ENCODE data around the gene FGF11. TPM values are rescaled to one million over a fixed set of nuclear protein-coding genes. Genes with fewer than 3 reads are reported as not detected.

Gene FGF11
- total and polyA plus RNA-seq, 2 experiments from 2014 or later, result 0.36 TPM; not detected in 1

DNA sequence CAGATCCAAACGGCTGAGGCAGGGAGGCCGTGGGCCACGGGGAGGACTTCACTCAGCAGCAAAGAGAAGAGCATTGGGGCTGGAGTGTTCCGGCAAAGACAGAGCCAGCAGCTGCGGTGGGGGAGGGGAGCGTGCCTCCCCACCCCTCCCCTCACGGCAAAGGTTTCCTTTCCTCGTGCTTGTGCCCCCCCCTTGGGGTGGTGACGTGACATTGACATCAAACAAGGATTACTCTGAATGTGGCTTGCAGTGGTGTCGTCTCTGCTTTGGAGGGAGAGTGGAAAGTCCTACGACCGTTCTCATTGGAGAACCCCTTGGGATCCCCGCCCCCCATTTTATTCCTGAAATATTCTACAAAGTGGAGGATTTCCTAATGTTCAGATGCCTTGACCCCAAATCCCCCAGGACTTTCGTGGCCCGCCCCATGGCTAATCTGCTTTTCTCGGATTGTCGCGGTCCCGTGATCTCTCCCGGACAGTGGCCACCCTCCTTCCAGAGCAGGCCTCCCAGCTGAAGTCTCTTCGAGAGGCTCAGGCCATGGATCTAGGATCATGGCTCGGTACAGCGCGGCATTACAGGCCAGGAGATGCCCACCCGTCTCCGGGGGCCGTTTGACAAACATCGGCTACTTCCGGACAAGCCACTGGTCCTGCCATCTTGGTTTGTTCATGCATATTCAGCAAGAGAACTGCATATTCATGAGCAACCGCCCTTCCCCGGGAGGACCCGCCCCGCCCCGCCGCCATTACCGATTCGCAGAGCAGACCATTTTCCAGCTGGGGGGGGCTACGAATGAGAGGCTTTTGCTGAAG, 44.1 kb downstream of the FGF11 start:
- Histone ChIP-seq H3K9me2 (ENCODE audit: insufficient read depth) (no peaks in the 10 kb centered on the region), H3K4me1 (ENCODE audit: insufficient read depth) (peaks cover 19% of the 10 kb centered on the region), H3K27ac (peak overlapping the region; percentile 100), H3K36me3 (ENCODE audit: low read depth) (no peaks in the 10 kb centered on the region), H4K20me1 (ENCODE audit: insufficient read depth) (peaks cover 4% of the 10 kb centered on the region; the same call in 1 of the 2 replicates), H3K9ac (peak overlapping the region; percentile 99), H3F3A (ENCODE audit: insufficient read depth) (peaks cover 16% of the 10 kb centered on the region), H3K4me3 (peak overlapping the region; percentile 95), H3K27me3 (replicated peaks; ENCODE audit: insufficient read depth) (no peaks in the 10 kb centered on the region), H3K79me2 (ENCODE audit: insufficient read depth) (peaks cover 80% of the 10 kb centered on the region), H3K4me2 (ENCODE audit: unreplicated experiment) (peak overlapping the region; percentile 93), H3K9me3 (ENCODE audit: low read depth) (no peaks in the 10 kb centered on the region), H2AFZ (peak overlapping the region; percentile 92)
- peak; percentile 93 for DNase-seq
- WGBS, 2 experiments (ENCODE audit: low coverage in 1 of 2, low lambda C conversion rate in 2 of 2, missing lambda C conversion rate in 2 of 2), result 1% methylated on average over 35 to 38 of the region's 38 CpGs
- in situ Hi-C loops (cut with MboI), result no loop called here
- TF ChIP-seq EZH2 (IDR thresholded peaks at IDR 0.05; ENCODE audit: insufficient read depth, poor library complexity, severe bottlenecking) (no peak), EZH2phosphoT487 (IDR thresholded peaks at IDR 0.05; ENCODE audit: insufficient read depth, low read depth) (no peak)

DNA sequence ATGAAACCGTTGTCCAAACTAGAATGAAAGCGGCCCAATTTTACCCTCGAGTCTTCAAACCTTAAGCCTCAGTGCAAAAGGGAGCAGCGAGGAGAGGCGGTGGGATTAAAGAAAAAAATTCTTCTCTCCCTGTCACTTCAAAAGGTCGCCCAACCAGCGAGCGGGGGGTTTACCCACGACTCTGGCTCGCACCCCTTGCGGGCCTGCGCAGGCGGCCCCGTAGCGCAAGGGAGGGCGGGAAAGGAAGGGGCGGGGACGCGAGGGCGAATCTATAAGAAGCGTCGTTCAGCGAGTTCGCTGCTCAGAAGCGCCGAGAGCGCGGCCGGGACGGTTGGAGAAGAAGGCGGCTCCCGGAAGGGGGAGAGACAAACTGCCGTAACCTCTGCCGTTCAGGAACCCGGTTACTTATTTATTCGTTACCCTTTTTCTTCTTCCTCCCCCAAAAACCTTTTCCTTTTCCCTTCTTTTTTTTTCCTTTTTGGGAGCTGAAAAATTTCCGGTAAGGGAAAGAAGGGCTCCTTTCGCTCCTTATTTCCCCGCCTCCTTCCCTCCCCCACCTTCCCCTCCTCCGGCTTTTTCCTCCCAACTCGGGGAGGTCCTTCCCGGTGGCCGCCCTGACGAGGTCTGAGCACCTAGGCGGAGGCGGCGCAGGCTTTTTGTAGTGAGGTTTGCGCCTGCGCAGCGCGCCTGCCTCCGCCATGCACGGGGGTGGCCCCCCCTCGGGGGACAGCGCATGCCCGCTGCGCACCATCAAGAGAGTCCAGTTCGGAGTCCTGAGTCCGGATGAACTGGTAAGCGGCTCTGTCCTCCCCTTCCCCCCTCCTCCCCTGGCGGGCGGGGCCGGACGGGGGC, 45.0 kb downstream of the FGF11 start, which contains the start of gene POLR2A:
Gene POLR2A (plus strand): TSS at position 300 of the 852 bp plus-strand sequence.
- H3K4me2 ChIP-seq (ENCODE audit: unreplicated experiment), result peak within 1 kb of the TSS; percentile 93
- peaks cover 12% of the 10 kb centered on the region; the same call in 1 of the 2 replicates for H4K20me1 ChIP-seq (ENCODE audit: insufficient read depth)
- TF ChIP-seq EZH2 (IDR thresholded peaks at IDR 0.05; ENCODE audit: insufficient read depth, poor library complexity, severe bottlenecking) (no peak), EZH2phosphoT487 (IDR thresholded peaks at IDR 0.05; ENCODE audit: insufficient read depth, low read depth) (no peak)
- H3K4me3 ChIP-seq, result peak within 1 kb of the TSS; percentile 95
- H3K79me2 ChIP-seq (ENCODE audit: insufficient read depth), result peaks cover 81% of the 10 kb centered on the region
- no peaks in the 10 kb centered on the region for H3K9me2 ChIP-seq (ENCODE audit: insufficient read depth)
- WGBS, 2 experiments (ENCODE audit: low coverage in 1 of 2, low lambda C conversion rate in 2 of 2, missing lambda C conversion rate in 2 of 2), result 1% methylated on average over 48 to 57 of the region's 64 CpGs
- in situ Hi-C loops (cut with MboI), result no loop called here
- H3K9me3 ChIP-seq (ENCODE audit: low read depth), result no peaks in the 10 kb centered on the region
- peak within 1 kb of the TSS; percentile 92 for H2AFZ ChIP-seq
- peak within 1 kb of the TSS; percentile 100 for H3K27ac ChIP-seq
- H3F3A ChIP-seq (ENCODE audit: insufficient read depth), result peaks cover 18% of the 10 kb centered on the region
- no peaks in the 10 kb centered on the region for H3K27me3 ChIP-seq (replicated peaks; ENCODE audit: insufficient read depth)
- H3K9ac ChIP-seq, result peak within 1 kb of the TSS; percentile 99
- H3K4me1 ChIP-seq (ENCODE audit: insufficient read depth), result peaks cover 26% of the 10 kb centered on the region
- peak; percentile 99 for DNase-seq
- no peaks in the 10 kb centered on the region for H3K36me3 ChIP-seq (ENCODE audit: low read depth)

DNA sequence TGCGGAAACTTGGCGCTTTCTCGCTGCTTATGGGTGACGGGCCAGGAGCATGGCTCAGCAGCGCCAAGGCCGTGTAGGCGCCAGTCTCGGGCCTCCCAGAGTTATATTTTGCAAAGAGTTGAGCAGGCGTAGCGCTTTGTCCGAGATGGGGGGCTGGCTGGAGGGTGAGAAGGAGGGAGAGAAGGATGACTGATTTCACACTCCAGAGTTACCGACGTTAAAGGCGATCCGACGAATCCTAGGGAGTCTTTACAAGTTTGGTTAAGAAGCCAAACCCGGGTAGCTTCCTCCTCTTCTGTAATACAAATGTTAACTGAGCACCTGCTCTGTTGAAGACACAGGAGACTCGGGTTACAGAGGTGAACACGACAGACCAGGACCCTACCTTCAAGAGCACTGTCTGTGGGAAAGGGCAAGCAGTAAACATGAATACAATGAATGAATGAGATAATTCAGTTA, 45.6 kb downstream of the FGF11 start:
- Histone ChIP-seq H3K4me2 (ENCODE audit: unreplicated experiment) (peak overlapping the region; percentile 92), H3K27ac (peak overlapping the region; percentile 100), H3F3A (ENCODE audit: insufficient read depth) (peaks cover 16% of the 10 kb centered on the region), H3K27me3 (replicated peaks; ENCODE audit: insufficient read depth) (no peaks in the 10 kb centered on the region), H3K4me1 (ENCODE audit: insufficient read depth) (peaks cover 26% of the 10 kb centered on the region), H3K9me2 (ENCODE audit: insufficient read depth) (no peaks in the 10 kb centered on the region), H3K9me3 (ENCODE audit: low read depth) (no peaks in the 10 kb centered on the region), H3K36me3 (ENCODE audit: low read depth) (no peaks in the 10 kb centered on the region), H3K79me2 (ENCODE audit: insufficient read depth) (peaks cover 84% of the 10 kb centered on the region), H4K20me1 (ENCODE audit: insufficient read depth) (peaks cover 16% of the 10 kb centered on the region; the same call in 1 of the 2 replicates), H3K9ac (peak overlapping the region; percentile 99), H2AFZ (no peak overlapping the region), H3K4me3 (peak overlapping the region; percentile 95)
- 0% methylated on average over 17 to 19 of the region's 19 CpGs for WGBS, 2 experiments (ENCODE audit: low coverage in 1 of 2, low lambda C conversion rate in 2 of 2, missing lambda C conversion rate in 2 of 2)
- TF ChIP-seq EZH2 (IDR thresholded peaks at IDR 0.05; ENCODE audit: insufficient read depth, poor library complexity, severe bottlenecking), result no peak
- no peak for TF ChIP-seq EZH2phosphoT487 (IDR thresholded peaks at IDR 0.05; ENCODE audit: insufficient read depth, low read depth)
- in situ Hi-C loops (cut with MboI), result no loop called here
- DNase-seq, result no peak

DNA sequence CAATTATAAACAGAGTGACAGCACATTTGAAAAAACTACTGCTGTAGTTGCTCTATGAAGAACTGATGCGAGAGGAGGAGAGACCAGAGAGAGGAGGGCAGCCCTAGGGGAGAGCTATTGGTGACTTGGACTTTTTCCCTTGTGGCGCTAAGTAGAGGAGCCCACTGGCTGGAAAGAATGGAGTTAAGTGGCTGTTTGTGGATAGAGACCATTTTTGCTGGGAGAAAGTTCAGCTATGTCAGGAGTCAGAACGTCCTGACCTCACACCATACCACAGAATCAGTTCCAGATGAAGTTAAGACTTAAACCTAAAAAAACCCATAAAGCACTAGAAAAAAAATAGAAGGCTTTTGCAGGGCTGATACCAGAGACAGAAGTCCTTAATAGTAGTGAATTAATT, 46.9 kb downstream of the FGF11 start:
- 11 to 25% methylated on average over 3 of the region's 3 CpGs for WGBS, 2 experiments (ENCODE audit: low coverage in 1 of 2, low lambda C conversion rate in 2 of 2, missing lambda C conversion rate in 2 of 2)
- Histone ChIP-seq H3K9me3 (ENCODE audit: low read depth) (no peaks in the 10 kb centered on the region), H3K9me2 (ENCODE audit: insufficient read depth) (no peaks in the 10 kb centered on the region), H3K4me2 (ENCODE audit: unreplicated experiment) (peak overlapping the region; percentile 92), H3K4me3 (peak overlapping the region; percentile 95), H3K27me3 (replicated peaks; ENCODE audit: insufficient read depth) (no peaks in the 10 kb centered on the region), H4K20me1 (ENCODE audit: insufficient read depth) (peaks cover 23% of the 10 kb centered on the region; the same call in 1 of the 2 replicates), H3F3A (ENCODE audit: insufficient read depth) (peaks cover 13% of the 10 kb centered on the region; the same call in 1 of the 2 replicates), H3K4me1 (ENCODE audit: insufficient read depth) (peaks cover 23% of the 10 kb centered on the region), H3K79me2 (ENCODE audit: insufficient read depth) (peaks cover 84% of the 10 kb centered on the region), H3K9ac (peak overlapping the region; percentile 99), H2AFZ (no peak overlapping the region), H3K27ac (peak overlapping the region; percentile 100), H3K36me3 (ENCODE audit: low read depth) (no peaks in the 10 kb centered on the region)
- TF ChIP-seq EZH2phosphoT487 (IDR thresholded peaks at IDR 0.05; ENCODE audit: insufficient read depth, low read depth) (no peak), EZH2 (IDR thresholded peaks at IDR 0.05; ENCODE audit: insufficient read depth, poor library complexity, severe bottlenecking) (no peak)
- DNase-seq, result peak; percentile 64
- in situ Hi-C loops (cut with MboI), result no loop called here
